Neuronal stem cell (in vitro differentiated cells): ENCODE results near the gene SERPINB5.
"Not testable (repeated sequence)": the region's sequence is repeated elsewhere in the genome, so short reads cannot be mapped to it uniquely, and the experiment has no call there.

Experiments used
- DNase-seq: peaks from one replicate; pipeline ENCODE4 v3.0.0-alpha.2; 2013; ENCODE audit warnings: low spot score
- H2AFZ ChIP-seq: one replicate; pipeline ENCODE4 v1.6.1; 2013; ENCODE audit warnings: mild to moderate bottlenecking, low read length, inconsistent platforms
- H2AK5ac ChIP-seq: 2 replicates; pipeline ENCODE4 v1.6.1; 2013; ENCODE audit warnings: low read depth, mild to moderate bottlenecking, inconsistent platforms, low read length, moderate library complexity, mixed read lengths
- H2BK120ac ChIP-seq: 2 replicates; pipeline ENCODE4 v1.6.1; 2013; ENCODE audit warnings: low read depth, mild to moderate bottlenecking, inconsistent platforms, low read length, moderate library complexity, mixed read lengths
- H2BK12ac ChIP-seq: one replicate; pipeline ENCODE4 v1.6.1; 2013; ENCODE audit warnings: low read length, inconsistent platforms
- H2BK15ac ChIP-seq: 2 replicates; pipeline ENCODE4 v1.6.1; 2013; ENCODE audit warnings: mild to moderate bottlenecking, low read length, inconsistent platforms, mixed read lengths
- H2BK5ac ChIP-seq: one replicate; pipeline ENCODE4 v1.6.1; 2013; ENCODE audit warnings: inconsistent platforms, mild to moderate bottlenecking, low read length, moderate library complexity
- H3K14ac ChIP-seq: one replicate; pipeline ENCODE4 v1.6.1; 2013; ENCODE audit warnings: low read length, inconsistent platforms
- H3K18ac ChIP-seq: 2 replicates; pipeline ENCODE4 v1.6.1; 2013; ENCODE audit warnings: low read length, inconsistent platforms
- H3K23ac ChIP-seq: 2 replicates; pipeline ENCODE4 v1.6.1; 2013; ENCODE audit warnings: low read depth, mild to moderate bottlenecking, mixed read lengths, low read length, inconsistent platforms; ENCODE audit not compliant: poor library complexity
- H3K27ac ChIP-seq: replicated peaks from 3 replicates; pipeline ENCODE4 v1.5.1; 2013; ENCODE audit warnings: low read length, inconsistent platforms
- H3K27me3 ChIP-seq, 3 experiments: 2 replicates each; pipeline ENCODE4 v1.6.1; 2013; ENCODE audit warnings: low read length in 3 of 3, mild to moderate bottlenecking in 2 of 3, inconsistent platforms in 1 of 3, low read depth in 1 of 3, mixed read lengths in 1 of 3, moderate library complexity in 1 of 3; ENCODE audit not compliant: control insufficient read depth in 3 of 3, insufficient read depth in 3 of 3
- H3K36me3 ChIP-seq, 2 donors: replicated peaks in 1 of 2; 2 replicates each; pipeline ENCODE4 v1.6.1; 2013; ENCODE audit warnings: low read length in 2 of 2; ENCODE audit not compliant: control insufficient read depth in 2 of 2, insufficient read depth in 2 of 2
- H3K4ac ChIP-seq: 2 replicates; pipeline ENCODE4 v1.6.1; 2013; ENCODE audit warnings: inconsistent platforms, mild to moderate bottlenecking, low read length, moderate library complexity
- H3K4me1 ChIP-seq, 2 donors: 1 replicate in 1 of 2; 2 replicates in 1 of 2; pipeline ENCODE4 v1.6.1; 2013; ENCODE audit warnings: low read length in 2 of 2, low read depth in 1 of 2; ENCODE audit not compliant: control insufficient read depth in 2 of 2, insufficient read depth in 1 of 2
- H3K4me2 ChIP-seq: one replicate; pipeline ENCODE4 v1.6.1; 2013; ENCODE audit warnings: mild to moderate bottlenecking, low read length, inconsistent platforms; ENCODE audit not compliant: insufficient read depth, poor library complexity, severe bottlenecking
- H3K4me3 ChIP-seq, 2 donors: 2 replicates each; pipeline ENCODE4 v1.5.1; 2013; ENCODE audit warnings: low read length in 2 of 2, mild to moderate bottlenecking in 2 of 2, inconsistent platforms in 1 of 2, moderate library complexity in 1 of 2
- H3K79me1 ChIP-seq: one replicate; pipeline ENCODE4 v1.6.1; 2013; ENCODE audit warnings: low read depth, mild to moderate bottlenecking, inconsistent platforms, low read length, moderate library complexity
- H3K9ac ChIP-seq: one replicate; pipeline ENCODE4 v1.6.1; 2013; ENCODE audit warnings: mild to moderate bottlenecking, low read depth, low read length, inconsistent platforms; ENCODE audit not compliant: poor library complexity
- H3K9me3 ChIP-seq, 2 donors: replicated peaks in 1 of 2; 2 replicates each; pipeline versions ENCODE3 to v1.6.1; 2013; ENCODE audit warnings: low read length in 2 of 2, mild to moderate bottlenecking in 2 of 2, inconsistent platforms in 1 of 2, low read depth in 1 of 2, mixed read lengths in 1 of 2, moderate library complexity in 1 of 2; ENCODE audit not compliant: control insufficient read depth in 2 of 2, insufficient read depth in 1 of 2
- H4K8ac ChIP-seq: one replicate; pipeline ENCODE4 v1.6.1; 2013; ENCODE audit warnings: low read depth, mild to moderate bottlenecking, inconsistent platforms, low read length, moderate library complexity
- H4K91ac ChIP-seq: one replicate; pipeline ENCODE4 v1.6.1; 2013; ENCODE audit warnings: low read length, low read depth, mild to moderate bottlenecking, inconsistent platforms; ENCODE audit not compliant: poor library complexity
- WGBS, 2 donors: extraction: QIAGEN DNeasy Blood & Tissue Kit; methylation state at CpG; one replicate each; pipeline ENCODE4 v1.1.7; 2013; ENCODE audit warnings: missing lambda C conversion rate in 2 of 2, mixed read lengths in 1 of 2; ENCODE audit not compliant: insufficient read length in 2 of 2, insufficient replicate concordance in 1 of 2; ENCODE audit errors: extremely low coverage in 2 of 2; 5-methylcytosine and 5-hydroxymethylcytosine counted together

Gene SERPINB5

DNA sequence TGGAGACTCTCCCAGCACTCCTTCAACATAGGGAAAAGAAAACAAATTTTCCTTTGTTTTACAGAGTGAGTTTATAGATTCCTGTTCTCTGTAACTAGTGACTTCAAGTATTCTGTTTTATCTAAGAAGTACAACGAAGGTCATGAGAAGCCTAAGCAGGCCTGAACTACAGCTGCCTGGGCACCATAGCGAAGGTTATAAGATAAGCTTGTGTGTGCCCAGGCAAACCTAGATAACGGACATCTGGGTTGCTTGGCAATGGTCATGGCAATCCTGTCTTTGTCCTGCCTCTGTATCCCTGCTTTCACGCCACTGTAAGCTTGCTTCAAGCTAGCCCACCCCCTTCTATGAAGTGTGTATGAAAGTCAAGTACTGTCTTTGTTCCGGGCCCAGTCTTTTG is 24.0 kb upstream of the SERPINB5 start:
- H3K4me3 ChIP-seq, H2BK12ac ChIP-seq, DNase-seq, H3K27ac ChIP-seq, H3K4me1 ChIP-seq, H2BK15ac ChIP-seq, H4K91ac ChIP-seq, H3K27me3 ChIP-seq, H3K79me1 ChIP-seq, H3K9me3 ChIP-seq, H3K18ac ChIP-seq, H3K36me3 ChIP-seq, H3K14ac ChIP-seq, H3K4me2 ChIP-seq, H4K8ac ChIP-seq, H3K9ac ChIP-seq, H2BK120ac ChIP-seq, H3K4ac ChIP-seq, H2BK5ac ChIP-seq, H2AK5ac ChIP-seq, H3K23ac ChIP-seq: not testable (repeated sequence)
- no CpG with 5 or more reads among the region's 5 CpGs for WGBS, 2 donors
- H2AFZ ChIP-seq: peak overlapping the region; percentile 49

DNA sequence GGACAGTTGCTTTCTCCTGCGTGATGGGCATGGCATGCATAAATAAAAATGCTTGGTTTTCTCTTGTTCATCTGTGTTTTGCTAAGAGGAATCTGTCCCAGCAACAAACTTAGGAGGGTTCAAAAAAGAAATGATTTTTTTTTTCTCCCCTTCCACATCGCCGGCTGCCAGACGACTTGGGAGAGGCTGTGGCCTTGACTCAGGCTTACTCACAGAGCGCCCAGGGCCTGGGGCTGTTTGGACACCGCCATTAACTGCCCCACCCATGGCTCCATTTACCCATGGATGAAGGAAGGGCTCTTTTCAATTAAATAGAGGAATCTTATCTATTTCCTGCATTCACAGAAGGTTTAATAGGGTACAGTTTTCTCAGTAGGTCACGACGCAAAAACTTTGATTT is 22.3 kb upstream of the SERPINB5 start:
- H2AK5ac ChIP-seq: no peak overlapping the region
- H3K4me2 ChIP-seq: no peak overlapping the region
- no peaks in the 10 kb centered on the region for H3K4me1 ChIP-seq
- no peaks in the 10 kb centered on the region for H3K79me1 ChIP-seq
- no peak overlapping the region for H4K91ac ChIP-seq
- no peak overlapping the region for H2BK120ac ChIP-seq
- no peak overlapping the region for H3K27ac ChIP-seq
- no peak overlapping the region for H2BK12ac ChIP-seq
- no peak overlapping the region for H3K14ac ChIP-seq
- no peak overlapping the region for H2BK15ac ChIP-seq
- H3K4me3 ChIP-seq: no peak overlapping the region
- H3K9ac ChIP-seq: no peak overlapping the region
- H3K4ac ChIP-seq: no peak overlapping the region
- H3K27me3 ChIP-seq: peaks cover 0 to 4% (median 0%) of the 10 kb centered on the region in 3 experiments
- no CpG with 5 or more reads among the region's 8 CpGs for WGBS, 2 donors
- no peak overlapping the region for H3K18ac ChIP-seq
- no peak overlapping the region for H2BK5ac ChIP-seq
- H4K8ac ChIP-seq: no peak overlapping the region
- no peak overlapping the region for H3K23ac ChIP-seq
- no peak for DNase-seq
- no peaks in the 10 kb centered on the region for H3K36me3 ChIP-seq
- peaks cover 0 to 2% of the 10 kb centered on the region in 2 donors for H3K9me3 ChIP-seq
- no peak overlapping the region for H2AFZ ChIP-seq

GRCh38 chr18:63457977-63458376 is 18.8 kb upstream of the SERPINB5 start:
- Histone ChIP-seq H3K18ac (no peak overlapping the region), H3K14ac (no peak overlapping the region), H3K36me3 (no peaks in the 10 kb centered on the region), H2BK12ac (no peak overlapping the region), H3K27me3 (peaks cover 0 to 4% (median 0%) of the 10 kb centered on the region in 3 experiments), H4K8ac (no peak overlapping the region), H3K9ac (no peak overlapping the region), H2AFZ (no peak overlapping the region), H2BK120ac (no peak overlapping the region), H3K4me1 (no peaks in the 10 kb centered on the region), H3K4me2 (no peak overlapping the region), H3K79me1 (no peaks in the 10 kb centered on the region), H3K27ac (no peak overlapping the region), H3K4me3 (no peak overlapping the region), H3K9me3 (peaks cover 0 to 2% of the 10 kb centered on the region in 2 donors), H3K23ac (no peak overlapping the region), H2BK15ac (no peak overlapping the region), H3K4ac (no peak overlapping the region), H4K91ac (no peak overlapping the region), H2BK5ac (no peak overlapping the region), H2AK5ac (no peak overlapping the region)
- no peak for DNase-seq
- WGBS, 2 donors: no CpG with 5 or more reads among the region's 6 CpGs

DNA sequence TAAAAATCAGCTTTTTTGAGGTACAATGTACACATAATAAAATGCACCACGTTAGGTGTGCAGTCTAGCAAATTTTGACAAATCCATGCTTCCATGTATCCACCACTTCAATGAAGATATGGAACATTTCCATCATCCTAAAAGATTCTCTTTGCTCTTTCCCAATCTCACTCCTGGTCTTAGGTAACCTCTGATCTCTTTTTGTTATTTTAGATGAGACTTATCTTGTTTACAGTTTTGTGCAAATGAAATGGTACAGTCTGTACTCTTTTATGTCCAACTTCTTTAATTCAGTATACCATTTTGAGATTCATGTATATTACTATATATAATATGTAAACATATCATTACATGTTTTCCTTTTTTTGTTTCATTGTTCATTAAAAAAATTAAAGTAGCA is 16.3 kb upstream of the SERPINB5 start:
- Histone ChIP-seq H3K27ac (no peak overlapping the region), H3K4ac (no peak overlapping the region), H3K4me2 (no peak overlapping the region), H3K23ac (no peak overlapping the region), H2AFZ (no peak overlapping the region), H3K79me1 (no peaks in the 10 kb centered on the region), H2BK120ac (no peak overlapping the region), H3K9me3 (no peaks in the 10 kb centered on the region), H3K4me1 (no peaks in the 10 kb centered on the region), H3K36me3 (no peaks in the 10 kb centered on the region), H3K9ac (no peak overlapping the region), H2AK5ac (no peak overlapping the region), H3K4me3 (no peak overlapping the region), H4K91ac (no peak overlapping the region), H3K27me3 (peaks cover 0 to 7% (median 0%) of the 10 kb centered on the region in 3 experiments), H2BK5ac (no peak overlapping the region), H2BK12ac (no peak overlapping the region), H3K14ac (no peak overlapping the region), H4K8ac (no peak overlapping the region), H3K18ac (no peak overlapping the region), H2BK15ac (no peak overlapping the region)
- no CpG with 5 or more reads among the region's 1 CpG for WGBS, 2 donors
- no peak for DNase-seq
